PC-3 (cell line): ENCODE results near the gene LMTK2. TPM values are rescaled to one million over a fixed set of nuclear protein-coding genes. Genes with fewer than 3 reads are reported as not detected.

Source experiments
- ATAC-seq: fragments of 200-7000 bp; cut with Tn5 transposase; 2 replicates; pipeline ENCODE4 v1.9.1; 2020; ENCODE audit warnings: mild to moderate bottlenecking, moderate library complexity
- BruUV-seq: library from RNA; stranded (reverse); fragments of 400-500 nt; replicated peaks from 2 replicates; lab custom pipeline; 2021; lab: Mats Ljungman, UMichigan
- CTCF ChIA-PET: fragments of 300-600 bp; sonication (Branson Sonifier 250); formaldehyde crosslinking; loops from one replicate; lab custom pipeline; 2022; ENCODE audit warnings: antibody characterized with exemption; lab: Charles Lee
- POLR2A ChIA-PET: fragments of 300-600 bp; sonication (Branson Sonifier 250); formaldehyde crosslinking; loops from one replicate; lab custom pipeline; 2022; ENCODE audit warnings: antibody characterized with exemption; ENCODE audit not compliant: unreplicated experiment; lab: Charles Lee
- DNase-seq: peaks from one replicate; pipeline ENCODE4 v3.0.0-alpha.2; 2015
- H2AFZ ChIP-seq: fragments of 300-600 bp; sonication (generic); 2 replicates; pipeline ENCODE4 v1.6.0; 2016; ENCODE audit warnings: antibody characterized with exemption, low read length
- H3F3A ChIP-seq: fragments of 300-600 bp; sonication (generic); one replicate; pipeline ENCODE4 v1.6.0; 2017; ENCODE audit warnings: antibody characterized with exemption, low read length, control low read depth, mild to moderate bottlenecking; ENCODE audit not compliant: unreplicated experiment
- H3K27ac ChIP-seq: fragments of 300-600 bp; sonication (generic); 2 replicates; pipeline ENCODE4 v1.5.1; 2016; ENCODE audit warnings: mild to moderate bottlenecking, low read length
- H3K27me3 ChIP-seq: fragments of 300-600 bp; sonication (generic); 2 replicates; pipeline ENCODE4 v1.6.1; 2016; ENCODE audit warnings: low read length, mixed read lengths
- H3K36me3 ChIP-seq: fragments of 300-600 bp; sonication (generic); 2 replicates; pipeline ENCODE4 v1.6.1; 2016; ENCODE audit warnings: low read depth, mixed run types, low read length, mixed read lengths
- H3K4me1 ChIP-seq: fragments of 300-600 bp; sonication (generic); 2 replicates; pipeline ENCODE4 v1.5.1; 2016; ENCODE audit warnings: low read length; ENCODE audit not compliant: insufficient read depth
- H3K4me2 ChIP-seq: fragments of 300-600 bp; sonication (generic); 2 replicates; pipeline ENCODE4 v1.6.0; 2016; ENCODE audit warnings: low read length
- H3K4me3 ChIP-seq: fragments of 300-600 bp; sonication (generic); 2 replicates; pipeline ENCODE4 v1.5.1; 2016; ENCODE audit warnings: mild to moderate bottlenecking, low read length, mixed read lengths
- H3K79me2 ChIP-seq: fragments of 300-600 bp; sonication (generic); 2 replicates; pipeline ENCODE4 v1.6.1; 2017; ENCODE audit warnings: low read length, mixed read lengths
- H3K9ac ChIP-seq: fragments of 300-600 bp; sonication (generic); 2 replicates; pipeline ENCODE4 v1.6.0; 2016; ENCODE audit warnings: mild to moderate bottlenecking, low read length
- H3K9me2 ChIP-seq: fragments of 300-600 bp; sonication (generic); replicated peaks from 2 replicates; pipeline ENCODE4 v1.6.1; 2016; ENCODE audit warnings: mixed run types, low read length, mixed read lengths
- H3K9me3 ChIP-seq: fragments of 300-600 bp; sonication (generic); 2 replicates; pipeline ENCODE4 v1.6.1; 2016; ENCODE audit warnings: low read length, mixed read lengths
- H4K20me1 ChIP-seq: fragments of 300-600 bp; sonication (generic); 2 replicates; pipeline ENCODE4 v1.6.1; 2016; ENCODE audit warnings: low read length, mixed read lengths
- EZH2 ChIP-seq: fragments of 300-600 bp; sonication (generic); IDR thresholded peaks from one replicate; pipeline ENCODE4 v1.6.1; 2017; ENCODE audit warnings: antibody characterized with exemption, mild to moderate bottlenecking, low read length; ENCODE audit not compliant: unreplicated experiment
- EZH2phosphoT487 ChIP-seq: fragments of 300-600 bp; sonication (generic); IDR thresholded peaks from 2 replicates; pipeline ENCODE4 v1.6.1; 2018; ENCODE audit warnings: mild to moderate bottlenecking, antibody characterized with exemption, low read length, borderline replicate concordance
- intact Hi-C: fragments of 100-400 bp; cut with micrococcal nuclease; formaldehyde crosslinking; loops from 2 replicates; pipeline ENCODE4 v1.9.0; 2023
- total RNA-seq: library from RNA; depleted of rRNA; stranded (reverse); fragments of >200 nt; gene quantifications from 2 replicates; pipeline ENCODE4 v1.2.3, GENCODE V29; 2014
- TF ChIP-seq, protein P1 (sequence below): fragments of 300-600 bp; sonication (generic); conservative IDR thresholded peaks from 2 replicates; pipeline ENCODE4 v1.5.1; 2017; ENCODE audit warnings: antibody characterized with exemption, low read depth, mild to moderate bottlenecking, low read length

Gene LMTK2
- total RNA-seq, 1 experiment from 2014 or later: 9.0 TPM

DNA sequence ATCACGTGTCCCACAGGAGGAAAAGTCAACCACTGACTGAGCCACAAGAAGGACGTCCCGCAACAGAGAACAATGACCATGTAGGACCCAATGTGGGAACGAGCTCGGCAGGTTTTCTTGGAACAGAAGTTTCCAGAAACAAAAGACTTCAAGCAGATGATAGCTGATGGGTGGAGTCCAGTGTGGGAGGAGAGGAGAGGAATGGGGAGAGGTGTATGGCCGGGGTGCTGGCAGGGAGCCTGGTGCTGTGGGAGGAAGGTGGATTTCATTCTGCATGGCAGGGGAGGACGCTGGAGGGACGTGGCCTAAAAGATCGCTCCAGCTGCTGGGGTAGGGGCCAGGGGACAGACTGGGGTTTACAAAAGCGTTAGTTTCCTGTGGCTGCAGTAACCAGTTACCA is 48.5 kb upstream of the LMTK2 start:
- intact Hi-C loops: no loop called here
- Histone ChIP-seq H3K36me3 (no peaks in the 10 kb centered on the region), H3K27me3 (no peaks in the 10 kb centered on the region), H3K27ac (no peak overlapping the region), H3K9ac (no peak overlapping the region), H2AFZ (no peak overlapping the region), H4K20me1 (no peaks in the 10 kb centered on the region), H3K4me1 (no peaks in the 10 kb centered on the region), H3K4me3 (no peak overlapping the region), H3F3A (no peaks in the 10 kb centered on the region), H3K9me2 (no peaks in the 10 kb centered on the region), H3K4me2 (no peak overlapping the region), H3K79me2 (no peaks in the 10 kb centered on the region), H3K9me3 (no peaks in the 10 kb centered on the region)
- POLR2A ChIA-PET: no interaction called here
- no TSS peak for BruUV-seq
- DNase-seq: no peak
- no peak for ATAC-seq
- TF ChIP-seq EZH2 (no peak), EZH2phosphoT487 (no peak)
- TF ChIP-seq, protein P1, sequence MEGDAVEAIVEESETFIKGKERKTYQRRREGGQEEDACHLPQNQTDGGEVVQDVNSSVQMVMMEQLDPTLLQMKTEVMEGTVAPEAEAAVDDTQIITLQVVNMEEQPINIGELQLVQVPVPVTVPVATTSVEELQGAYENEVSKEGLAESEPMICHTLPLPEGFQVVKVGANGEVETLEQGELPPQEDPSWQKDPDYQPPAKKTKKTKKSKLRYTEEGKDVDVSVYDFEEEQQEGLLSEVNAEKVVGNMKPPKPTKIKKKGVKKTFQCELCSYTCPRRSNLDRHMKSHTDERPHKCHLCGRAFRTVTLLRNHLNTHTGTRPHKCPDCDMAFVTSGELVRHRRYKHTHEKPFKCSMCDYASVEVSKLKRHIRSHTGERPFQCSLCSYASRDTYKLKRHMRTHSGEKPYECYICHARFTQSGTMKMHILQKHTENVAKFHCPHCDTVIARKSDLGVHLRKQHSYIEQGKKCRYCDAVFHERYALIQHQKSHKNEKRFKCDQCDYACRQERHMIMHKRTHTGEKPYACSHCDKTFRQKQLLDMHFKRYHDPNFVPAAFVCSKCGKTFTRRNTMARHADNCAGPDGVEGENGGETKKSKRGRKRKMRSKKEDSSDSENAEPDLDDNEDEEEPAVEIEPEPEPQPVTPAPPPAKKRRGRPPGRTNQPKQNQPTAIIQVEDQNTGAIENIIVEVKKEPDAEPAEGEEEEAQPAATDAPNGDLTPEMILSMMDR: no peak
- CTCF ChIA-PET: no interaction called here

- no peaks in the 10 kb centered on the region for H3K9me3 ChIP-seq
- no peak overlapping the region for H2AFZ ChIP-seq
- H3K36me3 ChIP-seq: no peaks in the 10 kb centered on the region
- no peak for TF ChIP-seq EZH2phosphoT487
- TF ChIP-seq, protein P1: no peak
- TF ChIP-seq EZH2: no peak
- no peaks in the 10 kb centered on the region for H3K4me1 ChIP-seq
- CTCF ChIA-PET: no interaction called here
- POLR2A ChIA-PET: no interaction called here
- H3K9me2 ChIP-seq: no peaks in the 10 kb centered on the region
- H3F3A ChIP-seq: no peaks in the 10 kb centered on the region
- intact Hi-C loops: no loop called here
- no peak overlapping the region for H3K9ac ChIP-seq
- H3K4me2 ChIP-seq: no peak overlapping the region
- no peak for ATAC-seq
- no peak for DNase-seq
- no peaks in the 10 kb centered on the region for H3K27me3 ChIP-seq
- no peak overlapping the region for H3K4me3 ChIP-seq
- no peak overlapping the region for H3K27ac ChIP-seq
- no TSS peak for BruUV-seq
- no peaks in the 10 kb centered on the region for H3K79me2 ChIP-seq
- no peaks in the 10 kb centered on the region for H4K20me1 ChIP-seq
Measured at GRCh38 chr7:98064233-98064632, 42.4 kb upstream of the LMTK2 start.

- DNase-seq: no peak
- Histone ChIP-seq H3K4me3 (no peak overlapping the region), H3K9me3 (no peaks in the 10 kb centered on the region), H3K27ac (no peak overlapping the region), H3K9me2 (no peaks in the 10 kb centered on the region), H3K4me1 (no peaks in the 10 kb centered on the region), H3F3A (no peaks in the 10 kb centered on the region), H3K4me2 (no peak overlapping the region), H3K36me3 (no peaks in the 10 kb centered on the region), H4K20me1 (no peaks in the 10 kb centered on the region), H3K9ac (no peak overlapping the region), H3K27me3 (no peaks in the 10 kb centered on the region), H2AFZ (no peak overlapping the region), H3K79me2 (no peaks in the 10 kb centered on the region)
- POLR2A ChIA-PET: no interaction called here
- no TSS peak for BruUV-seq
- CTCF ChIA-PET: no interaction called here
- intact Hi-C loops: no loop called here
- ATAC-seq: no peak
- TF ChIP-seq, protein P1: no peak
- TF ChIP-seq EZH2 (no peak), EZH2phosphoT487 (no peak)
Measured at GRCh38 chr7:98066208-98066607, 40.5 kb upstream of the LMTK2 start.
